GM23338 (cell line): Measurements from ENCODE around the gene GLP1R. TPM values are rescaled to one million over a fixed set of nuclear protein-coding genes. Genes with fewer than 3 reads are reported as not detected.

ENCODE experiments used
- ATAC-seq: fragments of 200-7000 bp; cut with Tn5 transposase; 3 replicates; pipeline ENCODE4 v1.9.1; 2020
- DNase-seq: peaks from one replicate; pipeline ENCODE4 v3.0.0-alpha.2; 2015; ENCODE audit warnings: low spot score
- H2AFZ ChIP-seq: fragments of 200-600 bp; sonication (generic); 2 replicates; pipeline ENCODE4 v1.8.0; 2016; ENCODE audit warnings: antibody characterized with exemption, mild to moderate bottlenecking, moderate library complexity
- H3F3A ChIP-seq: fragments of 200-600 bp; sonication (generic); replicated peaks from 2 replicates; pipeline ENCODE4 v1.8.0; 2017; ENCODE audit warnings: antibody characterized with exemption, mixed run types, low read depth
- H3K27ac ChIP-seq: fragments of 200-600 bp; sonication (generic); 2 replicates; pipeline ENCODE4 v1.6.1; 2016; ENCODE audit warnings: low read depth
- H3K27me3 ChIP-seq: fragments of 200-600 bp; sonication (generic); 2 replicates; pipeline ENCODE4 v1.8.0; 2016; ENCODE audit warnings: mild to moderate bottlenecking, mixed run types, moderate library complexity; ENCODE audit not compliant: insufficient read depth
- H3K36me3 ChIP-seq: fragments of 200-600 bp; sonication (generic); 2 replicates; pipeline ENCODE4 v1.8.0; 2016; ENCODE audit warnings: mild to moderate bottlenecking; ENCODE audit not compliant: insufficient read depth
- H3K4me1 ChIP-seq: fragments of 200-600 bp; sonication (generic); 2 replicates; pipeline ENCODE4 v1.8.0; 2016; ENCODE audit warnings: mild to moderate bottlenecking, moderate library complexity; ENCODE audit not compliant: insufficient read depth
- H3K4me2 ChIP-seq: fragments of 200-600 bp; sonication (generic); 2 replicates; pipeline ENCODE4 v1.7.1; 2017; ENCODE audit warnings: mixed run types
- H3K4me3 ChIP-seq: fragments of 200-600 bp; sonication (generic); 2 replicates; pipeline ENCODE4 v1.6.1; 2016; ENCODE audit warnings: mixed run types
- H3K79me2 ChIP-seq: fragments of 200-600 bp; sonication (generic); replicated peaks from 2 replicates; pipeline ENCODE4 v1.8.0; 2017; ENCODE audit warnings: mild to moderate bottlenecking; ENCODE audit not compliant: insufficient read depth
- H3K9me2 ChIP-seq: fragments of 200-600 bp; sonication (generic); 2 replicates; pipeline ENCODE4 v1.8.0; 2017; ENCODE audit not compliant: insufficient read depth
- H4K20me1 ChIP-seq: fragments of 200-600 bp; sonication (generic); replicated peaks from 2 replicates; pipeline ENCODE4 v1.8.0; 2017; ENCODE audit warnings: mild to moderate bottlenecking; ENCODE audit not compliant: insufficient read depth
- H3K27ac Mint-ChIP-seq: 2 replicates; pipeline ENCODE4 v1.8.0; 2020; ENCODE audit warnings: inconsistent platforms, mild to moderate bottlenecking, moderate library complexity, mixed read lengths
- H3K27me3 Mint-ChIP-seq: 3 replicates; pipeline ENCODE4 v1.8.0; 2022; ENCODE audit warnings: low read depth, mild to moderate bottlenecking, moderate library complexity, mixed read lengths, inconsistent platforms; ENCODE audit not compliant: insufficient read depth, poor library complexity
- H3K36me3 Mint-ChIP-seq: 3 replicates; pipeline ENCODE4 v1.8.0; 2021; ENCODE audit warnings: low read depth, mild to moderate bottlenecking, inconsistent platforms, moderate library complexity, mixed read lengths
- H3K4me1 Mint-ChIP-seq: 3 replicates; pipeline ENCODE4 v1.8.0; 2020; ENCODE audit warnings: mild to moderate bottlenecking, inconsistent platforms, mixed read lengths
- H3K4me3 Mint-ChIP-seq: 3 replicates; pipeline ENCODE4 v1.8.0; 2021; ENCODE audit warnings: moderate library complexity, mild to moderate bottlenecking, inconsistent platforms, mixed read lengths
- H3K9me3 Mint-ChIP-seq: 3 replicates; pipeline ENCODE4 v1.8.0; 2020; ENCODE audit warnings: moderate library complexity, mild to moderate bottlenecking, inconsistent platforms, mixed read lengths
- CREB1 ChIP-seq: fragments of 250-450 bp; sonication (Bioruptor Pico); IDR thresholded peaks from 2 replicates; pipeline ENCODE4 v1.5.0; 2020; ENCODE audit warnings: low read depth, mild to moderate bottlenecking, moderate library complexity
- CTCF ChIP-seq, 2 experiments: fragments of 200-600 bp in 1 of 2; sonication (generic) in 1 of 2; conservative IDR thresholded peaks; 2 replicates each; pipeline versions ENCODE4 v1.5.1 to v1.6.1; 2016 to 2017; ENCODE audit warnings: antibody characterized with exemption in 2 of 2, low read depth in 2 of 2, mild to moderate bottlenecking in 2 of 2, moderate library complexity in 1 of 2
- ETS1 ChIP-seq: IDR thresholded peaks from 2 replicates; pipeline ENCODE4 v1.6.1; 2016; ENCODE audit warnings: antibody characterized with exemption
- EZH2 ChIP-seq: fragments of 200-600 bp; sonication (generic); IDR thresholded peaks from one replicate; pipeline ENCODE4 v1.8.0; 2017; ENCODE audit warnings: antibody characterized with exemption, mild to moderate bottlenecking, low read depth; ENCODE audit not compliant: unreplicated experiment
- EZH2phosphoT487 ChIP-seq: fragments of 200-600 bp; sonication (generic); IDR thresholded peaks from one replicate; pipeline ENCODE4 v1.8.1; 2018; ENCODE audit warnings: antibody characterized with exemption; ENCODE audit not compliant: unreplicated experiment
- JUNB ChIP-seq: IDR thresholded peaks from one replicate; pipeline ENCODE4 v1.6.1; 2016; ENCODE audit warnings: antibody characterized with exemption; ENCODE audit not compliant: unreplicated experiment
- NANOG ChIP-seq: IDR thresholded peaks from 2 replicates; pipeline ENCODE4 v1.6.1; 2016; ENCODE audit warnings: antibody characterized with exemption, borderline replicate concordance
- POLR2AphosphoS5 ChIP-seq: IDR thresholded peaks from 2 replicates; pipeline ENCODE4 v1.6.1; 2016; ENCODE audit warnings: antibody characterized with exemption, low read depth
- REST ChIP-seq: IDR thresholded peaks from one replicate; pipeline ENCODE4 v1.6.1; 2018; ENCODE audit warnings: antibody characterized with exemption; ENCODE audit not compliant: unreplicated experiment
- STAT1 ChIP-seq: IDR thresholded peaks from one replicate; pipeline ENCODE4 v1.6.1; 2016; ENCODE audit warnings: antibody characterized with exemption; ENCODE audit not compliant: unreplicated experiment
- ZNF114 ChIP-seq: fragments of 250-450 bp; sonication (Bioruptor Pico); IDR thresholded peaks from 2 replicates; pipeline ENCODE4 v1.5.0; 2020; ENCODE audit warnings: mild to moderate bottlenecking, moderate library complexity
- ZNF331 ChIP-seq: fragments of 250-450 bp; sonication (Bioruptor Pico); IDR thresholded peaks from 2 replicates; pipeline ENCODE4 v1.5.0; 2020; ENCODE audit warnings: low read depth, mild to moderate bottlenecking, moderate library complexity
- ZNF462 ChIP-seq: fragments of 250-450 bp; sonication (Bioruptor Pico); IDR thresholded peaks from 2 replicates; pipeline ENCODE4 v1.5.0; 2020; ENCODE audit warnings: mild to moderate bottlenecking, moderate library complexity
- polyA plus RNA-seq: library from polyadenylated mRNA; unstranded; fragments of >200 nt; fragmentation: Nextera tagmentation; extraction: Ambion mirVana; gene quantifications from 2 replicates; pipeline ENCODE4 v1.2.1, GENCODE V29; 2016
- total RNA-seq: library from RNA; depleted of rRNA; stranded (reverse); fragments of >200 nt; shearing (Covaris generic); gene quantifications from 2 replicates; pipeline ENCODE4 v1.2.3, GENCODE V29; 2014

Gene GLP1R
- total and polyA plus RNA-seq, 2 experiments from 2014 or later, result 0.42 to 3.7 TPM

- DNase-seq (no peak), ATAC-seq (no peak)
- TF ChIP-seq POLR2AphosphoS5, result no peak
- TF ChIP-seq ETS1, result no peak
- no peak for TF ChIP-seq ZNF331 (CRISPR knock-in tag)
- no peak for TF ChIP-seq ZNF462 (CRISPR knock-in tag)
- no peak for TF ChIP-seq CREB1 (CRISPR knock-in tag)
- no peak for TF ChIP-seq ZNF114
- TF ChIP-seq NANOG, result no peak
- no peak for TF ChIP-seq JUNB
- TF ChIP-seq CTCF (conservative IDR thresholded peaks at IDR 0.05; ENCODE audit: low read depth in 2 of 2), result no peak
- TF ChIP-seq STAT1, result no peak
- TF ChIP-seq REST, result no peak
- no peak for TF ChIP-seq EZH2
- no peak for TF ChIP-seq EZH2phosphoT487
- Histone ChIP-seq H3K27ac (no peak overlapping the region), H3K36me3 (no peaks in the 10 kb centered on the region), H3K4me2 (no peak overlapping the region), H3K27me3 (no peaks in the 10 kb centered on the region), H3F3A (no peaks in the 10 kb centered on the region), H2AFZ (no peak overlapping the region), H3K4me1 (no peaks in the 10 kb centered on the region), H3K4me3 (no peak overlapping the region), H3K79me2 (no peaks in the 10 kb centered on the region), H3K9me2 (no peaks in the 10 kb centered on the region), H4K20me1 (no peaks in the 10 kb centered on the region; the same call in 1 of the 2 replicates)
- no peaks in the 10 kb centered on the region for H3K9me3 Mint-ChIP-seq
- peaks cover 4% of the 10 kb centered on the region for H3K27me3 Mint-ChIP-seq
- H3K27ac Mint-ChIP-seq, result no peak overlapping the region
- H3K4me3 Mint-ChIP-seq, result no peak overlapping the region
- peaks cover 3% of the 10 kb centered on the region; the same call in 2 of the 3 replicates for H3K36me3 Mint-ChIP-seq
- no peaks in the 10 kb centered on the region for H3K4me1 Mint-ChIP-seq
These were observed 12.6 kb downstream of the GLP1R start for GRCh38 chr6:39061182-39061581.
